ENCODE measurements around the gene MYH14. TPM values are rescaled to one million over a fixed set of nuclear protein-coding genes. Genes with fewer than 3 reads are reported as not detected.

Gene MYH14
- total and polyA plus RNA-seq, 9 of the 15 experiments (the other 6 are each of a cell fraction or from before 2014, with no cell fraction given): 0.04 to 0.86 (median 0.19) TPM; not detected in 2

- TF ChIP-seq NFIX (CRISPR knock-in tag; IDR thresholded peaks at IDR 0.05; ENCODE audit: low read depth): no peak
These were observed 39.2 kb downstream of the MYH14 start (continued) for GRCh38 chr19:50242581-50242980.

- Histone ChIP-seq H3K27ac (ENCODE audit: extremely low read depth, low read depth, low read length) (no peak overlapping the region), H3K9me3 (replicated peaks; ENCODE audit: control insufficient read depth, insufficient read depth, low read depth, low read length) (no peaks in the 10 kb centered on the region), H3K4me2 (ENCODE audit: insufficient read depth, low read length) (no peak overlapping the region), H2AFZ (ENCODE audit: low read depth, low read length) (no peak overlapping the region), H4K20me1 (replicated peaks; ENCODE audit: control insufficient read depth, insufficient read depth, low read length) (0 out of 2 replicates have a peak, but pooled peaks cover 4% of the 10 kb centered on the region), H3K79me2 (ENCODE audit: control insufficient read depth, insufficient read depth, low read length) (no peaks in the 10 kb centered on the region), H3K9me1 (ENCODE audit: control insufficient read depth, insufficient read depth, low read length) (no peaks in the 10 kb centered on the region), H3K4me3 (no peak overlapping the region), H3K27me3 (ENCODE audit: control insufficient read depth in 2 of 2, insufficient read depth in 2 of 2, low read length in 2 of 2) (peaks cover 17 to 51% of the 10 kb centered on the region in 2 experiments; a peak in 4 of 5 replicates), H3K4me1 (replicated peaks in 1 of 2; ENCODE audit: control insufficient read depth in 2 of 2, insufficient read depth in 2 of 2, low read length in 2 of 2) (peaks cover 0 to 3% of the 10 kb centered on the region in 2 experiments; a peak in 1 of 5 replicates), H3K36me3 (ENCODE audit: control insufficient read depth, insufficient read depth, low read length) (no peaks in the 10 kb centered on the region), H3K9ac (ENCODE audit: insufficient read depth in 1 of 2, low read depth in 2 of 2, low read length in 2 of 2) (no peak overlapping the region; a peak in 1 of 4 replicates)
- intact Hi-C loops (cut with micrococcal nuclease) (no loop called here), in situ Hi-C loops (cut with MboI) (no loop called here)
- no peak for TF ChIP-seq ZBTB17 (CRISPR knock-in tag; IDR thresholded peaks at IDR 0.05)
- TF ChIP-seq ZNF316 (IDR thresholded peaks at IDR 0.05): 0 out of 2 replicates have a peak, but pooled peaks have one; percentile 12
- no peak for DNase-seq (ENCODE audit: extremely low read depth in 1 of 4, low spot score in 3 of 4)
- ChIA-PET CTCF (ENCODE audit: low intra/inter-chr PET ratio) (no interaction called here), POLR2A (no interaction called here)
- no peak for ATAC-seq
- WGBS (ENCODE audit: insufficient coverage, low coverage, missing lambda C conversion rate): 19% methylated on average over 9 of the region's 9 CpGs
- FAIRE-seq: no peak
- no TSS peak for BruUV-seq (replicated peaks)
These were observed 41.3 kb downstream of the MYH14 start for GRCh38 chr19:50244695-50245094.

- FAIRE-seq (no peak), ATAC-seq (no peak), DNase-seq (ENCODE audit: extremely low read depth in 1 of 4, low spot score in 3 of 4) (no peak)
- no peaks in the 10 kb centered on the region for H3K79me2 ChIP-seq (ENCODE audit: control insufficient read depth, insufficient read depth, low read length)
- intact Hi-C loops (cut with micrococcal nuclease): no loop called here
- ChIA-PET CTCF (ENCODE audit: low intra/inter-chr PET ratio) (no interaction called here), POLR2A (no interaction called here)
- H3K9me3 ChIP-seq (replicated peaks; ENCODE audit: control insufficient read depth, insufficient read depth, low read depth, low read length): peaks cover 7% of the 10 kb centered on the region; the same call in 1 of the 2 replicates
- 0 out of 2 replicates have a peak, but pooled peaks cover 5% of the 10 kb centered on the region for H4K20me1 ChIP-seq (replicated peaks; ENCODE audit: control insufficient read depth, insufficient read depth, low read length)
- H3K27ac ChIP-seq (ENCODE audit: extremely low read depth, low read depth, low read length): no peak overlapping the region
- H3K4me3 ChIP-seq: no peak overlapping the region
- in situ Hi-C loops (cut with MboI): no loop called here
- H3K36me3 ChIP-seq (ENCODE audit: control insufficient read depth, insufficient read depth, low read length): no peaks in the 10 kb centered on the region
- H3K4me2 ChIP-seq (ENCODE audit: insufficient read depth, low read length): no peak overlapping the region
- peaks cover 19 to 52% of the 10 kb centered on the region in 2 experiments; a peak in 4 of 5 replicates for H3K27me3 ChIP-seq (ENCODE audit: control insufficient read depth in 2 of 2, insufficient read depth in 2 of 2, low read length in 2 of 2)
- no TSS peak for BruUV-seq (replicated peaks)
- H3K9me1 ChIP-seq (ENCODE audit: control insufficient read depth, insufficient read depth, low read length): no peaks in the 10 kb centered on the region
- WGBS (ENCODE audit: insufficient coverage, low coverage, missing lambda C conversion rate): 11% methylated on average over 9 of the region's 10 CpGs
- H3K9ac ChIP-seq (ENCODE audit: insufficient read depth in 1 of 2, low read depth in 2 of 2, low read length in 2 of 2): no peak overlapping the region
- H3K4me1 ChIP-seq (replicated peaks in 1 of 2; ENCODE audit: control insufficient read depth in 2 of 2, insufficient read depth in 2 of 2, low read length in 2 of 2): peaks cover 0 to 3% of the 10 kb centered on the region in 2 experiments; a peak in 1 of 5 replicates
- no peak overlapping the region for H2AFZ ChIP-seq (ENCODE audit: low read depth, low read length)
- TF ChIP-seq ZKSCAN1 (IDR thresholded peaks at IDR 0.05; ENCODE audit: low read depth, low read length) (peak; percentile 78), HOXB6 (CRISPR knock-in tag; IDR thresholded peaks at IDR 0.05; ENCODE audit: borderline replicate concordance) (no peak), KDM1A (IDR thresholded peaks at IDR 0.05) (peak in 1 of 2 experiments; percentile 21; a peak in 1 of 4 replicates), TRIM28 (IDR thresholded peaks at IDR 0.05) (no peak), POLR3A (IDR thresholded peaks at IDR 0.05; ENCODE audit: borderline replicate concordance, extremely low read depth, insufficient read depth, insufficient read length) (no peak), RBM25 (IDR thresholded peaks at IDR 0.05; ENCODE audit: low read depth, low read length, severe bottlenecking) (peak; percentile 63), ZNF140 (CRISPR knock-in tag; IDR thresholded peaks at IDR 0.05) (no peak), ADNP (tag; IDR thresholded peaks at IDR 0.05) (0 out of 2 replicates have a peak, but pooled peaks have one; percentile 42), ZNF57 (CRISPR knock-in tag; IDR thresholded peaks at IDR 0.05) (no peak), ZNF79 (CRISPR knock-in tag; IDR thresholded peaks at IDR 0.05; ENCODE audit: low read depth) (no peak), ZNF764 (CRISPR knock-in tag; IDR thresholded peaks at IDR 0.05; ENCODE audit: low read depth) (no peak), ZNF75A (CRISPR knock-in tag; IDR thresholded peaks at IDR 0.05) (no peak), STAT5A (IDR thresholded peaks at IDR 0.05; ENCODE audit: borderline replicate concordance, low read length) (no peak), MLX (CRISPR knock-in tag; conservative IDR thresholded peaks at IDR 0.05) (no peak)
These were observed 45.0 kb downstream of the MYH14 start for GRCh38 chr19:50248413-50248812.

Measured in K562 (cell line).